ENCODE measurements around the gene CELA2A.
A peak's percentile ranks its signal among the peaks of the same experiment; 100 is the strongest.

DNA sequence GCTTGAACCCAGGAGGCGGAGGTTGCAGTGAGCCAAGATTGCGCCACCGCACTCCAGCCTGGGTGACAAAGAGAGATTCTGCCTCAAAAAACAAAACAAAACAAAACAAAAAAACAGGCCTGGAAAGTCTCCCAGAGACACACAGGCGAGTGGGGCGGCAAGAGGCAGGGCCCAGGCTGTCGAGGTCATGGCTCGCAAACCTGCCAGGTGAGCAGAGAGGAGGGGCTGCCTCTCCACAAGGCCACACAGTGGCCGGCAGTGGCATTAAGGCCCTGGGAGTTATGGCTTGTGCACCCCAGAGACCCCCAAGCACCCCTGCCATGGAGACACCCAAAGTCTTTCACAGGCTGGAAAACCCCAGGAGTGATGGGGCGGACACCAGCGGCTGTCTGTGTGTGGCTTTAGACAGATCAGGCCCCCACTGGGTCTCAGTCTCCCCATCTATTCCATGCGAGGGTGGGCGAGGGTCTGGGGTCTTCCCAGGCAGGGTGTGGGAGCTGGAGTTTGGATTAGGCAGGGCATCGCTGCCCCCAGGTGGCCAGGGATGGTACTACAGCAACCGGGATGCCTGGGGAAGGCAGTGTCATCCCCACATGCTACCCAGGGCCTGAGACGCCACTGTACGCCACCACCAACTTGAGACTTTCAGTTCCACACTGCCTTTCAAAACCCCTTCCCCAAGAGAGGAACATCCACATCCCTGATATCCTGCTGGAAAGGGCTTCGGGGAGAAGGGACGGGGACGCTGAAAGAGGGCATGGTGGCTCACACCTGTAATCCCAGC, 25.6 kb upstream of the CELA2A start:
- no peak for TF ChIP-seq POLR2A (IDR thresholded peaks at IDR 0.05)
- TF ChIP-seq, protein P1, sequence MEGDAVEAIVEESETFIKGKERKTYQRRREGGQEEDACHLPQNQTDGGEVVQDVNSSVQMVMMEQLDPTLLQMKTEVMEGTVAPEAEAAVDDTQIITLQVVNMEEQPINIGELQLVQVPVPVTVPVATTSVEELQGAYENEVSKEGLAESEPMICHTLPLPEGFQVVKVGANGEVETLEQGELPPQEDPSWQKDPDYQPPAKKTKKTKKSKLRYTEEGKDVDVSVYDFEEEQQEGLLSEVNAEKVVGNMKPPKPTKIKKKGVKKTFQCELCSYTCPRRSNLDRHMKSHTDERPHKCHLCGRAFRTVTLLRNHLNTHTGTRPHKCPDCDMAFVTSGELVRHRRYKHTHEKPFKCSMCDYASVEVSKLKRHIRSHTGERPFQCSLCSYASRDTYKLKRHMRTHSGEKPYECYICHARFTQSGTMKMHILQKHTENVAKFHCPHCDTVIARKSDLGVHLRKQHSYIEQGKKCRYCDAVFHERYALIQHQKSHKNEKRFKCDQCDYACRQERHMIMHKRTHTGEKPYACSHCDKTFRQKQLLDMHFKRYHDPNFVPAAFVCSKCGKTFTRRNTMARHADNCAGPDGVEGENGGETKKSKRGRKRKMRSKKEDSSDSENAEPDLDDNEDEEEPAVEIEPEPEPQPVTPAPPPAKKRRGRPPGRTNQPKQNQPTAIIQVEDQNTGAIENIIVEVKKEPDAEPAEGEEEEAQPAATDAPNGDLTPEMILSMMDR (IDR thresholded peaks at IDR 0.05) = peak; percentile 73 to 97 (median 95)

Data from Peyer's patch (tissue), 4 donors.